NT2/D1 (cell line): Measurements from ENCODE around the gene PTPRG.

Experiments used
- DNase-seq: peaks from one replicate; pipeline ENCODE4 v3.0.0-alpha.2; 2011; ENCODE audit warnings: low read depth, low spot score
- H3K27me3 ChIP-seq: 2 replicates; pipeline ENCODE4 v1.6.0; 2011; ENCODE audit warnings: mild to moderate bottlenecking; ENCODE audit not compliant: insufficient read length, insufficient read depth
- H3K36me3 ChIP-seq: 2 replicates; pipeline ENCODE4 v1.6.1; 2011; ENCODE audit warnings: mild to moderate bottlenecking, low read length, mixed read lengths; ENCODE audit not compliant: insufficient read depth, insufficient read length
- H3K4me1 ChIP-seq: 2 replicates; pipeline ENCODE4 v1.5.1; 2011; ENCODE audit not compliant: insufficient read depth, insufficient read length
- H3K4me3 ChIP-seq: 2 replicates; pipeline ENCODE4 v1.5.1; 2011; ENCODE audit warnings: low read depth; ENCODE audit not compliant: insufficient read length
- H3K9ac ChIP-seq: 2 replicates; pipeline ENCODE4 v1.6.0; 2011; ENCODE audit warnings: low read depth; ENCODE audit not compliant: insufficient read length
- H3K9me3 ChIP-seq: 2 replicates; pipeline ENCODE4 v1.5.1; 2011; ENCODE audit warnings: mild to moderate bottlenecking, low read length; ENCODE audit not compliant: insufficient read depth
- SUZ12 ChIP-seq: IDR thresholded peaks from 2 replicates; pipeline ENCODE4 v1.6.1; 2011; ENCODE audit not compliant: insufficient read length, insufficient read depth; ENCODE audit errors: extremely low read depth
- YY1 ChIP-seq: IDR thresholded peaks from 2 replicates; pipeline ENCODE4 v1.6.1; 2011; ENCODE audit not compliant: insufficient read length, insufficient read depth
- ZNF274 ChIP-seq: IDR thresholded peaks from 2 replicates; pipeline ENCODE4 v1.6.1; 2011; ENCODE audit warnings: mild to moderate bottlenecking, low read depth, low read length

PTPRG gene

GRCh38 chr3:61967019-61967418 lies 405.6 kb downstream of the PTPRG start:
- TF ChIP-seq YY1 (no peak), ZNF274 (no peak), SUZ12 (no peak)
- Histone ChIP-seq H3K9ac (no peak overlapping the region), H3K36me3 (no peaks in the 10 kb centered on the region)

DNA sequence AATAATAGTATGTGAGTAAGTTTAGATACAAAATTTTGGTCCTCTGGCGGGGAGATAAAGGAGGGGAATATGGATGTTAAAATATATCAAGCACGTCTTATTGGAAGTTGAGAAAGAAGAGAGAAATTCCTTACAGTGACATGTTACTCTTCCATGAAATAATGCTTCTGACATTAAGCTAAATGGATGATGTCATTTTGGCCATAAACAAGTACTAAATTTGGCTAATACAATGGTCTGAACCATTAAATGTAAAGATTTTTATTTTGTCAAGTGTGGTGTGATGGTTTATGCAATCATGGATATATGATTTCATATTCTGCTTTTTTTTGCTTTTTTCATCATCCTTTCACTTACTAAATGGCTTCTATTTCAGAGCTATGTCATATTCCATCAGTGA lies 406.6 kb downstream of the PTPRG start:
- no peak for DNase-seq
- Histone ChIP-seq H3K4me1 (no peaks in the 10 kb centered on the region), H3K9ac (no peak overlapping the region), H3K36me3 (no peaks in the 10 kb centered on the region), H3K4me3 (no peak overlapping the region), H3K9me3 (no peaks in the 10 kb centered on the region), H3K27me3 (no peaks in the 10 kb centered on the region)
- TF ChIP-seq SUZ12 (no peak), ZNF274 (no peak), YY1 (no peak)

More at GRCh38 chr3:61967019-61967418, 405.6 kb downstream of the PTPRG start:
- no peaks in the 10 kb centered on the region for H3K9me3 ChIP-seq
- no peak for DNase-seq
- H3K4me3 ChIP-seq: no peak overlapping the region
- H3K4me1 ChIP-seq: no peaks in the 10 kb centered on the region
- no peaks in the 10 kb centered on the region for H3K27me3 ChIP-seq

DNA sequence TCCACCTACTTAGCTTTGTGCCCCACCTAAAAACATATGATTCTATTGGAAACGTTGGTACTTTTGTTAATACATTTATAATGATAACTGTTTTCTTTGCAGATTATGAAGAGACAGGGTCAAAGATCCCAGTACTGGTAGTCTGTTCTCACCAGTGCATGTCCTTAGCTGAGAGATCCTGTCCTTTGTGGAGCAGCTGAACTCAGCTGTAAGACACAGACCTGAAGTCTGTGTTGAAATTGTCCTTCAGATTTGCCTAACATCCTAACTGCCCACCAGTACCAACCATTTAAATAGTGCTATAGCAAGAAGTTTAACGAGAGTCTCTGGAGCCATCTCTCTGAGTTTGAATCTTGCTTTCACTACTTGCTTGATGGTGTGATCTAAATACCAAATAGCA lies 413.3 kb downstream of the PTPRG start:
- Histone ChIP-seq H3K4me3 (no peak overlapping the region), H3K27me3 (no peaks in the 10 kb centered on the region), H3K36me3 (no peaks in the 10 kb centered on the region), H3K4me1 (no peaks in the 10 kb centered on the region), H3K9ac (no peak overlapping the region), H3K9me3 (no peaks in the 10 kb centered on the region)
- no peak for TF ChIP-seq SUZ12
- no peak for TF ChIP-seq ZNF274
- TF ChIP-seq YY1: no peak
- DNase-seq: no peak

GRCh38 chr3:61975199-61975598 lies 413.8 kb downstream of the PTPRG start:
- no peak for TF ChIP-seq YY1
- TF ChIP-seq ZNF274: no peak
- TF ChIP-seq SUZ12: no peak
- Histone ChIP-seq H3K4me1 (no peaks in the 10 kb centered on the region), H3K27me3 (no peaks in the 10 kb centered on the region), H3K9me3 (no peaks in the 10 kb centered on the region), H3K4me3 (no peak overlapping the region), H3K36me3 (no peaks in the 10 kb centered on the region), H3K9ac (no peak overlapping the region)
- no peak for DNase-seq

DNA sequence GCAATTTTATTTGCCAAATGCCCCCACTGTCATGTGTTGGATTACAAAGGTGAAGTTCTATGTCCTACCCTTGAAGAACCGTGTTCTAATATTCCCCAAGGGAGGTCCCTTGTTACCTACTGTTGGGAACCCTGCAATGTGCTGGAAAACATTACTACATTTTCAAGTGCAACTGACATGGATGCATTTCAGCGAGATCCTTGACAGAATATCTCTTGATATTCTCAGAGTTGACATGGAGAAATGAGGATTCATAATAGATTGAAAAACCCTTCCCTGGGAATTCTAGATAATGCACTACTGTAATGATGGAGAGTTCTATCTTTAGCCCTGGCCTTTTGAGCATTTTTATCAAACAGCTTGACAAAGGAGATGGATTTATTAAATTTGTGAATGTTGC lies 414.6 kb downstream of the PTPRG start:
- Histone ChIP-seq H3K4me3 (no peak overlapping the region), H3K36me3 (no peaks in the 10 kb centered on the region), H3K27me3 (no peaks in the 10 kb centered on the region), H3K9ac (no peak overlapping the region), H3K9me3 (no peaks in the 10 kb centered on the region), H3K4me1 (no peaks in the 10 kb centered on the region)
- no peak for DNase-seq
- TF ChIP-seq YY1 (no peak), SUZ12 (no peak), ZNF274 (no peak)

- H3K9ac ChIP-seq: no peak overlapping the region
- no peaks in the 10 kb centered on the region for H3K36me3 ChIP-seq
- DNase-seq: no peak
- no peaks in the 10 kb centered on the region for H3K9me3 ChIP-seq
- no peaks in the 10 kb centered on the region for H3K4me1 ChIP-seq
- no peaks in the 10 kb centered on the region for H3K27me3 ChIP-seq
- H3K4me3 ChIP-seq: no peak overlapping the region
- no peak for TF ChIP-seq ZNF274
- no peak for TF ChIP-seq SUZ12
- no peak for TF ChIP-seq YY1
Measured at GRCh38 chr3:61978460-61979419, 417.4 kb downstream of the PTPRG start.

DNA sequence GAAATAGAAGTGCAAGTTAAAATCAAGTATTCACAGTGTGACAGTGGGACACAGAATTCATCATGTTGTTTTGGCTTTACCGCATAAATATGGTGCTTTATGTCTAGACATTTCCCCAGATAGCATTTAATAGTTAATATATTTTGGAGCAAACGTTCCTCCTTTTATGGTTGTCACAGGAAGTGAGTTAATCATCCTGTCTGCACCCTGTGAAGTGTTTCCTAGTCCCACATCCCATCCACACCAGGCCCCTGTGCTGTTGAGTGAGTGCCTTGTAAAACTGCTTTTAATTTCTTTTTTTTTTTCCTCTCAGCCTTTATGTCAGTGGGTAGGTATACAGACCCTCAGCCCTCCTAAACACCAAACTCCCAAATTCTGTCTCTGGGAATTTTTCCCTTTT lies 418.3 kb downstream of the PTPRG start:
- Histone ChIP-seq H3K36me3 (no peaks in the 10 kb centered on the region), H3K9ac (no peak overlapping the region), H3K4me1 (no peaks in the 10 kb centered on the region), H3K27me3 (no peaks in the 10 kb centered on the region), H3K9me3 (no peaks in the 10 kb centered on the region), H3K4me3 (no peak overlapping the region)
- DNase-seq: no peak
- TF ChIP-seq SUZ12 (no peak), YY1 (no peak), ZNF274 (no peak)
